ENCODE measurements around the gene TMEM144. TPM values are rescaled to one million over a fixed set of nuclear protein-coding genes. Genes with fewer than 3 reads are reported as not detected.
"Not testable (repeated sequence)": the region's sequence is repeated elsewhere in the genome, so short reads cannot be mapped to it uniquely, and the experiment has no call there.

TMEM144 gene
- total RNA-seq, 2 experiments from 2014 or later: 0.14 to 0.54 TPM

DNA sequence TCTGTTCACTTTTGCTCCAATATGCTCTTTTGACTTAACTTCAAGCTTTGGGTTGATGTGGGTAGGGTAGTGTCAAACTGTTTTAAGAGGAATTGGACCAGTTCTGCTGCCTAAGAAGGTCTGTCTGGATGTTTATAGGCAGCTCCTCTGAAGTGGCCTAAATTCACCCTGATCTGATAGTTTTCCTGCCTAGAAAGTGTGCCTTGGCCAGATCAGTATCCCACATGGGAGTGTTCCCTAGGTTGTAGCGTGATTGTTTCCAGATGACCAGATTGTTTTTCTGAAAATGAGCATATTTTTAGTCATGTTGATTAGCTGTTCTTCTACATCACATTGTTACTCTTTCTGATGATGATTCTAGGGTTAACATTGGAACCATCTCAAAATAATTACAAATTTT is 68.8 kb downstream of the TMEM144 start:
- ATAC-seq (ENCODE audit: low read depth); POLR2A ChIA-PET; H3K4me1 Mint-ChIP-seq; H3K9me3 Mint-ChIP-seq; DNase-seq; H3K27ac Mint-ChIP-seq; H3K36me3 Mint-ChIP-seq; H3K4me3 Mint-ChIP-seq; H3K27me3 Mint-ChIP-seq: not testable (repeated sequence)

DNA sequence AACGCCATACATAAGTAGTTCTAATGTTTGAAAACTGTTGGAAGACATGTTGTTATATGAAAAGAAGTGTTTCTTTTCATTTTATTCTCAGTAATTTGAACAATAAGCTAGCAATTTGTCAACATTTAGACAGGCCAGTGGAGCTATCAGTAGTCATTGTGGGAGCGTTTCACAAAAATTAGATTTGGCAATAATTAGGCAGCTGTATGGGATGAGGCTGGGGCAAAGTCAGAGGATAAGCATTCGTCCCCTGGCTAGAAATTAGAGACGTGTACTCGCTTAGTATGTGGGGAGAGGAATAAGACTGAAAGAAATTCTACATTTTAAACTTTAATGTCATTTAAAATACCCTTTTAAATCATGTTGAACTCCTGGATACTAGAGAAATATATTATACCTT is 70.6 kb downstream of the TMEM144 start:
- no peak for DNase-seq
- ATAC-seq (ENCODE audit: low read depth): no peak
- H3K9me3 Mint-ChIP-seq: no peaks in the 10 kb centered on the region
- no peaks in the 10 kb centered on the region for H3K4me1 Mint-ChIP-seq
- POLR2A ChIA-PET: no interaction called here
- no peak overlapping the region for H3K27ac Mint-ChIP-seq
- no peaks in the 10 kb centered on the region for H3K36me3 Mint-ChIP-seq
- H3K27me3 Mint-ChIP-seq: no peaks in the 10 kb centered on the region
- no peak overlapping the region for H3K4me3 Mint-ChIP-seq

DNA sequence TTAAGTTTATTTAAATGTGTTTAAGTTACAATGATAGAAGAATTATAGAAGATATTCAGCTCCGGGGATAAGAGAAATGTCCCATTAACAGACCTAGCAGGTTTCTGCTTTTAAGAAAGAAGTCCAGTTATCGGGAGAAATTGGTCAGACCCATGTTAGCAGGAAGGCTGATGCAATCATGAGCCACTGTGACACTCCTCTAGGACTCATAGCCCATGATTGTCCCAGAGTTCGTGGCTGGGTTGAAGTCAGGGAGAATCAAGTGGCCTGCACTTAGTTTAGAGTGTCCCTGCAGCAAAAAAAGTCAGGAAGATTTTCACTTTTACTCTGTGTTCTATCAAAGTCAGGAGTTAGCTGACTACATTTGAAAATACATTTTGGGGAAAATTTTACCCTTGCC is 72.0 kb downstream of the TMEM144 start:
- H3K36me3 Mint-ChIP-seq: no peaks in the 10 kb centered on the region
- POLR2A ChIA-PET: no interaction called here
- DNase-seq: no peak
- no peak overlapping the region for H3K4me3 Mint-ChIP-seq
- no peak for ATAC-seq (ENCODE audit: low read depth)
- no peaks in the 10 kb centered on the region for H3K4me1 Mint-ChIP-seq
- H3K27ac Mint-ChIP-seq: no peak overlapping the region
- no peaks in the 10 kb centered on the region for H3K9me3 Mint-ChIP-seq
- no peaks in the 10 kb centered on the region for H3K27me3 Mint-ChIP-seq

DNA sequence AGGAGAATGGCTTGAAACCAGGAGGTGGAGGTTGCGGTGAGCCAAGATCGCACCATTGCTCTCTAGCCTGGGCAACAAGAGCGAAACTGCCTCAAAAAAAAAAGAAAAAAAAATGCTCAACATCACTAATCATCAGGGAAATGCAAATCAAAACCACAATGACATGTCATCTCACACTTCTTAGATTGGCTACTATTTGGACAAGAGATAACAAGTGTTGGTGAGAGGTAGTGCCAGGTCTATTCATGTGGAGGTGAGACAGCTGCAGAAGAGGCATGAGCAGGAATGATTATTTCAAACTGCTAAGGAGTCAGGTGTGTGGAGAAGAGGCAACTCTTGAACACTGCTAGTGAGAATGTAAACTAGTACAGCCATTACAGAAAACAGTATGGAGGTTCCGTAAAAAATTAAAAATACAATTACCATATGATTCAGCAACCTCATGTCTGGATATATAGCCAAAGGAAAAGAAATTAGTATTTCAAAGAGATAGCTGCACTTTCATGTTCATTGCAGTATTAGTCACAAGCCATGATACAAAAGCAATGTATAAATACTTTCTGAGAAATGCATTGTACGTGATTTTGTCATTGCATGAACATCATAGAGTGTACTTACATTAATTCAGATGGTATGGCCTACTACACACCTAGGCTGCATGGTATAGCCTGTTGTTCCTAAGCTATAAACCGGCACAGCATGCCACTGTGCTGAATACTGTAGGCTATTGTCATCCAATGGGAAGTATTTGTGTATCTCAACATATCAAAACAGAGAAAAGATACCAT is 75.3 kb downstream of the TMEM144 start:
- no peak for ATAC-seq (ENCODE audit: low read depth)
- Mint-ChIP-seq H3K36me3 (no peaks in the 10 kb centered on the region), H3K4me1 (no peaks in the 10 kb centered on the region), H3K27ac (no peak overlapping the region), H3K9me3 (no peaks in the 10 kb centered on the region), H3K4me3 (no peak overlapping the region), H3K27me3 (no peaks in the 10 kb centered on the region)
- POLR2A ChIA-PET: no interaction called here
- no peak for DNase-seq

DNA sequence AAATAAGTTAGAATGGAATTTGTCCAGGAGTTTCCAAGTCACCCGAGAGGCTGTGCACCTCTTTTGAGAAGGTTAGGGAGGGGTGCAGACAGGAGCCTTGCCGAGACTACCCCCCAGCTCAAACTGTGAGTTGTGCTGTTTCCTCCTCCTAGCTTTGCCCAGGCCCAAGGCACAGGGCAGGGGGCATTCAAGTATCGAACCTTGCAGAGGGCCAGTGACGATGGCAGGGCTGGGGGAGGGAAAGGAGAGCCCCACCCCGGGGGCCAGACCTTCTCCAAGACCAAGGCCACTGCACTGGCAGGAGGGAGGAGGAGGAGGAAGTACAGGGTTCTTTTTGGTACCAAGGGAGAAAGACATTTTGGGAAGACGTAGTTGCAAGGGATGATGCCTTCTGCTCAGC is 80.6 kb downstream of the TMEM144 start:
- Mint-ChIP-seq H3K36me3 (no peaks in the 10 kb centered on the region), H3K9me3 (peaks cover 2% of the 10 kb centered on the region), H3K4me1 (no peaks in the 10 kb centered on the region), H3K27ac (no peak overlapping the region), H3K27me3 (no peaks in the 10 kb centered on the region), H3K4me3 (no peak overlapping the region)
- DNase-seq: no peak
- POLR2A ChIA-PET: no interaction called here
- no peak for ATAC-seq (ENCODE audit: low read depth)

DNA sequence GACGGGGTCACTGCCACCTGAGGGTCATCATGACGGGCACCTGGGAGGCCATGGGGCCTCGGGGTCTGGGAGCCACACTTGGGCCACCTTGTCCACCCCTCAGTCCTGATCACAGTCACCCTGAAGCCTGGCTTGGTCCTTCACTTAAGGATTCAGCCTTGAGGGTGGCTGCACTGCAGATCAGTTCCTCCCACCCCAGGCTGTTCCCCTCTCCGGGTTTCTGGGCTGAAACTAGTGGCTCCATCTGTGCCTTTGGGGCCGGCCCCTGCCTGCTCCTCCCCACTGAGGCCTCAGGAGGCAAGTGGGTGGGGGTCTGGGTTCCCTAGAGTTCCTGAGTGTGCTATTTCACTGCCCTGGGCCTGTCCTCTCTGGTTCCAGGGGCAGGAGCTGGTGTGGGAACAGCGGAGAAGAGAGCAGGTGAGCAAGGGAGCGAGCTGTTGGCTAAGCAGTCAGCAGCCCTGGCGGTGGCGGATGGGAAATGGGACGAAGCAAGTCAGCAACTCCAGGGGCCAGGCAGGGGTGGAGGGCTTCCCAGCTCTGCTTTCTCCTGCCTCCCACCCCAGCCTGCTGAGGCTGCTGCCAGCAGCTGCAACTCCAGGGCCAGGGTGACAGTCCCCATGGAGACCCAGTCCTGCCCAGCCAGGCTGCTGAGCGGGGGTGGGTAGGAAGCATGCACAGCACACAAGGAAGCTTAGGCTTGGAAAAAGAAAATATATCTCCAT is 81.2 kb downstream of the TMEM144 start:
- Mint-ChIP-seq H3K9me3 (peaks cover 2% of the 10 kb centered on the region), H3K27me3 (no peaks in the 10 kb centered on the region), H3K4me1 (no peaks in the 10 kb centered on the region), H3K36me3 (no peaks in the 10 kb centered on the region), H3K27ac (no peak overlapping the region), H3K4me3 (no peak overlapping the region)
- POLR2A ChIA-PET: interaction anchor here (0.7 kb wide), 1 partner anchor 120 kb away, joined by 3 read pairs; no protein-coding TSS in a partner anchor
- DNase-seq (no peak), ATAC-seq (ENCODE audit: low read depth) (no peak)

DNA sequence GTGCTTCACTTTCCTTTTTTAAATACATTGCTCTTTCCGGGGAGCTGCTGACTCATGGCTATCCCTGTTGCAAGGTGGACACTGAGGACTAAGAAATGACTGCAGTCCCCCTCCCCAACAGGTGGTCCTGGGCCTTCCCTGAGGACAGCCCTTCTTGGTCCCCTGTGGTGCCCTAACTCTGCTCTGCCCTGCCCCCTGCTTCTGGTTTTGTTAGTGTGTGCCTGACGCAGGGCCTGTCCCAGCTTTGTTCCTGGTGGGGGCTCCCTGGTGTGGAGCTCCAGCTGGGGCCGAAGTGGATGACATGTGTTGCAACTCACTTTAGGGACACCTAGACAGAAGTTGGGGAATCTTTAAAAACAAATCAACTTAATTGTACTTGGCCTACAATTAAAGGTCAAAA is 81.9 kb downstream of the TMEM144 start:
- H3K4me1 Mint-ChIP-seq: no peaks in the 10 kb centered on the region
- no peak for ATAC-seq (ENCODE audit: low read depth)
- POLR2A ChIA-PET: interaction anchor here (0.7 kb wide), 1 partner anchor 120 kb away, joined by 3 read pairs; no protein-coding TSS in a partner anchor

DNA sequence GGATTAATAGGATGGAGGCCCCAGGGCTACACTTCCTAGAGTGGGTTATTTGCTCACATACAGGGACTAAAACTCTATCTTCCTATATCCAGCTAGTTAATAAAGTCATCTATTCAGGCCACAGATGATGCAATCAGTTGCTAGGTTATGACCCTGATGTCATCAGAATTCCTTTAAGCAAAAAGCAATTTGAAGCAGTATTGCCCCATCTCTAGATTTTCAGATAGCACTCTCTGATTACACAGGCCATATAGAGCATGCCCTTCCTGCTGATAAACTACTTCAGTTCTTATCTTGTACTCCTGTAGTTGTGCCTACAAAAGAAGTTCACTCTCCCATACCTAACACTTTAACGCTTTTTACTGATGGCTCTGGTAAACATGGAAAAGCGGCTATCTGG is 84.8 kb downstream of the TMEM144 start:
- no peak overlapping the region for H3K27ac Mint-ChIP-seq
- no peaks in the 10 kb centered on the region for H3K27me3 Mint-ChIP-seq
- no peak for ATAC-seq (ENCODE audit: low read depth)
- no peak for DNase-seq
- no peak overlapping the region for H3K4me3 Mint-ChIP-seq
- peaks cover 2% of the 10 kb centered on the region for H3K9me3 Mint-ChIP-seq
- H3K4me1 Mint-ChIP-seq: no peaks in the 10 kb centered on the region
- POLR2A ChIA-PET: no interaction called here
- no peaks in the 10 kb centered on the region for H3K36me3 Mint-ChIP-seq

More for the DNA sequence above, 81.9 kb downstream of the TMEM144 start:
- Mint-ChIP-seq H3K27ac (no peak overlapping the region), H3K36me3 (no peaks in the 10 kb centered on the region), H3K27me3 (no peaks in the 10 kb centered on the region), H3K4me3 (no peak overlapping the region), H3K9me3 (peaks cover 2% of the 10 kb centered on the region)
- no peak for DNase-seq

DNA sequence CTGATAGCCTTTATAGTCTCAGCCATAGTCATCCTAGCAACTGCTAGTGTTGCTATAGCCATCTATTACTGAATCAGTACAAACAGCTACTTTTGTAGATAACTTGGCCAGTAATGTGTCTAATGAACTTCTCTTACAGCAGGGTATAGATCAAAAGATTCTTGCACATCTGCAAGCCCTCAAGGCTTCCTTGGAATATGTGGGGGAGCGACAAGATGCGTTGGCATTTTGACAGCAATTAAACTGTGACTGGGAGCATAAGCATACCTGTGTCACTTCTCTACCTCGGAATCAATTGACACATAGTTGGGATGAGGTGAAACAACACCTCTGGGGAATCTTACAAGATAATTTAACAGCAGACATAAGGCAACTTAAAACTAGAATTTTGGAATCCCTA is 87.6 kb downstream of the TMEM144 start:
- DNase-seq (no peak), ATAC-seq (ENCODE audit: low read depth) (no peak)
- Mint-ChIP-seq H3K27ac (no peak overlapping the region), H3K9me3 (no peaks in the 10 kb centered on the region), H3K36me3 (no peaks in the 10 kb centered on the region), H3K4me1 (no peaks in the 10 kb centered on the region), H3K27me3 (no peaks in the 10 kb centered on the region), H3K4me3 (no peak overlapping the region)
- POLR2A ChIA-PET: no interaction called here

DNA sequence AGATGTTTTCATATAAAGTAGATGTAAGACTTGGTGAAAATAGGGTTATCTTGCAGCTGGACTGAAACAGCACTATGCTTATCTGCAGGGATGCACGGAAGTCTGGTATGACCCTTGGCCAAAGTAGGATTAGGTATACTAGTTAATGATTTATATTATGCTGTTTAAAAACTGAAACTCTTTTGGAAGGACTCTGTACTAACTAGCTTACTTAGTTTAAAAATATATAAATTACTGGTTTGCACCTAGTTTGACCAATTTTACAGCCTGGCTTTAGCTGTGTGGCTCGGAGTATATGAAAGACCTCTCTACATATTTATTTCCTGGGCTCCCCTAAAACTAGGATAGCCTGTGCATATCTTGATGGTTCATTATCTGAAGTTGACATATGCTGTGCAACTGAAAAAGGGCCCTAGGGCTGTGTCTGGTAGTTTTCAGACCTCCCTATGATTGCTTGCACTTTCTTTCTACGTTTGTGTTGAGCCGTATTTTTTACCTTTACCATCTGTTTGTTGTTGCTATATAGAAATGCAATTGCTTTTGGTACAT is 89.2 kb downstream of the TMEM144 start:
- peaks cover 4% of the 10 kb centered on the region for H3K27me3 Mint-ChIP-seq
- no peaks in the 10 kb centered on the region for H3K9me3 Mint-ChIP-seq
- H3K27ac Mint-ChIP-seq: no peak overlapping the region
- H3K36me3 Mint-ChIP-seq: no peaks in the 10 kb centered on the region
- ATAC-seq (ENCODE audit: low read depth) (no peak), DNase-seq (no peak)
- H3K4me3 Mint-ChIP-seq: no peak overlapping the region
- H3K4me1 Mint-ChIP-seq: no peaks in the 10 kb centered on the region
- POLR2A ChIA-PET: no interaction called here

DNA sequence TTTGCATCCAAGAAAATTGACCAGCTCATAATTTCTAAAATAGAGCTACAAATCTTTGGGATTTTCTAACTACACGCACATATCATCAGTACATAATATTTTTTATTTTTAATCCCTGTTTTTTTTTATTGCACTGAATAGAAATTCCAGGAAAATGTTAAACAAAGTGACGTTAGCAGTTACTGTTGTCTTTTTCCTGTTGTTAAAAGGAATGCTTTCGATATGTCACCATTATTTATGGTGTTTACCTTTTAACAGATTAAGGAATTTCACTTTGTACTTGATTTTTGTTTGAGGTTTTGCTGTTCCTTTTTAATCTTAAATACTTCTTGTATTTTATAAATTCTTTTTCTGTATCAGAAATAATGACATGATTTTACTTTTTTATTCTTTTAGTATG is 89.7 kb downstream of the TMEM144 start:
- POLR2A ChIA-PET: no interaction called here
- H3K36me3 Mint-ChIP-seq: no peaks in the 10 kb centered on the region
- no peaks in the 10 kb centered on the region for H3K9me3 Mint-ChIP-seq
- peaks cover 4% of the 10 kb centered on the region for H3K27me3 Mint-ChIP-seq
- DNase-seq (no peak), ATAC-seq (ENCODE audit: low read depth) (no peak)
- H3K4me1 Mint-ChIP-seq: no peaks in the 10 kb centered on the region
- H3K4me3 Mint-ChIP-seq: no peak overlapping the region
- H3K27ac Mint-ChIP-seq: no peak overlapping the region

DNA sequence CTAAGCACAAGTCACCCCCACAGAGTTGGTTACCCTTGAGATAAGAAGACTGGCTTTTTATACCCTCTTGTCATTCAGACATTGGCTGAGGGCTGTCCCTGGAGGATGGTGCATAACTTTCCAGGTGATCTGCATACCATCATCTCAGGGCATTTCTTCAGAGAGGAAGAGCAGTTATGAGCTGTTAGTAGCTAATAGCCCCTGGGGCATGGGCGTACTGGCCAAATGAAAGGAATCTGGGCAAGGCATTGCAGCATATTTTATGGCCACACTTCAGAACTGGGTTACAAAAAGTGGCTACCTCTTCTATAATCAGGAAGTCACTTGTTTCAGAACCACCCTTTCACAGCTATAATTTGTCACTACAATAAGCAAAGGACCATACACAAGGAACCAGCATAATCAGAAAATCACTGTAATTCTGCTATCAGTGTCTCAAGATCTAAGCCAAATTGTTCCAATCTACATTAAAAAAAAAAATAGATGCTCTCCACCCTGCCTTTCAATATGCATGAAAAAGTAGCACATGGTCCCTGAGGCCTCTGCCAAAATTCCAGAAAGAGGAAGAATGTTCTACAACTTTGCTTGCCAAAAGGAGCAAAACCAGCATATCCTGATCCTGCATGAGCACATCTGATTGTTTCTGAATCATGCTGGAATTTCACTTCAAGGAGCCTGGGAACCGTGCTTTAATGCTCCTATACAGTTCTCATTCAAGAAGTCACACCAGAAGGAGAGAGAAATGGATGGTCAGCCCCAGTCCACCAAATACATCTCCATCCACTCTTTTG is 92.0 kb downstream of the TMEM144 start:
- H3K4me1 Mint-ChIP-seq: no peaks in the 10 kb centered on the region
- H3K9me3 Mint-ChIP-seq: peaks cover 1% of the 10 kb centered on the region
- ATAC-seq (ENCODE audit: low read depth): no peak
- no peaks in the 10 kb centered on the region for H3K36me3 Mint-ChIP-seq
- no peak overlapping the region for H3K4me3 Mint-ChIP-seq
- DNase-seq: no peak
- no peak overlapping the region for H3K27ac Mint-ChIP-seq
- POLR2A ChIA-PET: no interaction called here
- H3K27me3 Mint-ChIP-seq: peaks cover 4% of the 10 kb centered on the region

DNA sequence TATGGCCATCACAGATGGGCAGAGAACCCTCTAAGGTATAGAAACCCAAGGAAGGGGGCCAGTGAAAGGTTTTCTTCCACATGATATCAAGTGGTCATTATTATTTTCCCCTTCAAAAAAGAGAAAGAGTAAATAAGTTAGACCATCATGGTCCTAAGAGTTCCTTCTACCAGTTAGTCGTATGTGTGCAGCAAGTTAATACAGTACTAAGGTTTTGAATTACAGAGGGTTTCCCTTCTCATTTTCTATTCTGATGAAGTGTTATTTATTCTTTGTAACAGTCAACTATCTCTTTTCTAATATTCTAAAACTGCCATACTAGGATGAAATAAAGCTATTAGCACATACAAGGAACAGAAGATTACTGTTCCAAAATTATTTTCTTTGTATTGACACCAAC is 94.4 kb downstream of the TMEM144 start:
- ATAC-seq (ENCODE audit: low read depth) (no peak), DNase-seq (no peak)
- Mint-ChIP-seq H3K4me3 (no peak overlapping the region), H3K27me3 (peaks cover 4% of the 10 kb centered on the region), H3K27ac (no peak overlapping the region), H3K9me3 (peaks cover 1% of the 10 kb centered on the region), H3K4me1 (no peaks in the 10 kb centered on the region), H3K36me3 (no peaks in the 10 kb centered on the region)
- POLR2A ChIA-PET: no interaction called here

Data from activated naive CD8-positive, alpha-beta T cell treated with anti-CD3 and anti-CD28 coated beads, Interleukin-2, amount 10 ng/mL, durations not matched to agents 7 days and 5 days (primary cell).